ENCODE measurements around the gene LARP4B. TPM values are rescaled to one million over a fixed set of nuclear protein-coding genes. Genes with fewer than 3 reads are reported as not detected.

LARP4B gene
- total RNA-seq, 3 donors from 2014 or later: 97.5 to 155 (median 116) TPM

DNA sequence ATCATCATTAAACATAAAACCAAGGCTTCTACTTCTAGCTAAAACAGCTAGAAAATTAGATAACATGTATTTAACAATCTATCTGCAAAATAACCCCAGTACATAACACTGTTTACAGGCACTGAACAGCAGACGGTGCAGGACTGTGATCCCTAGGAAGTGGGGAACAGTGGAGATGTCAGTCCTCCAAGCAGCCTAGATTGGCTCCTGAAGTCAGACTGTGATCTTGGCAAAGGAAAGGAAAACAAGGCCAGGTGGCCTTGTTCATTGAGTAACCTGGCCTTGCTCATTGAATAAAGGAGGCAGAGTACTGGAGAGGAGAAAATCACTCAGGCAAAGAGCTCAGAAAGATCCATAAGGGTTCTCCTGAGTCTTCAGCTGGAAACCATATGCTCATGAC is 164.3 kb downstream of the LARP4B start:
- Histone ChIP-seq H3K36me3 (ENCODE audit: low read depth) (no peaks in the 10 kb centered on the region), H3K4me3 (no peak overlapping the region), H3K4me1 (ENCODE audit: low read depth) (no peaks in the 10 kb centered on the region), H3K9me3 (no peaks in the 10 kb centered on the region)
- DNase-seq: no peak
- intact Hi-C loops (cut with DNase I, micrococcal nuclease): no loop called here
- ATAC-seq: no peak
- TF ChIP-seq, protein P1, sequence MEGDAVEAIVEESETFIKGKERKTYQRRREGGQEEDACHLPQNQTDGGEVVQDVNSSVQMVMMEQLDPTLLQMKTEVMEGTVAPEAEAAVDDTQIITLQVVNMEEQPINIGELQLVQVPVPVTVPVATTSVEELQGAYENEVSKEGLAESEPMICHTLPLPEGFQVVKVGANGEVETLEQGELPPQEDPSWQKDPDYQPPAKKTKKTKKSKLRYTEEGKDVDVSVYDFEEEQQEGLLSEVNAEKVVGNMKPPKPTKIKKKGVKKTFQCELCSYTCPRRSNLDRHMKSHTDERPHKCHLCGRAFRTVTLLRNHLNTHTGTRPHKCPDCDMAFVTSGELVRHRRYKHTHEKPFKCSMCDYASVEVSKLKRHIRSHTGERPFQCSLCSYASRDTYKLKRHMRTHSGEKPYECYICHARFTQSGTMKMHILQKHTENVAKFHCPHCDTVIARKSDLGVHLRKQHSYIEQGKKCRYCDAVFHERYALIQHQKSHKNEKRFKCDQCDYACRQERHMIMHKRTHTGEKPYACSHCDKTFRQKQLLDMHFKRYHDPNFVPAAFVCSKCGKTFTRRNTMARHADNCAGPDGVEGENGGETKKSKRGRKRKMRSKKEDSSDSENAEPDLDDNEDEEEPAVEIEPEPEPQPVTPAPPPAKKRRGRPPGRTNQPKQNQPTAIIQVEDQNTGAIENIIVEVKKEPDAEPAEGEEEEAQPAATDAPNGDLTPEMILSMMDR (IDR thresholded peaks at IDR 0.05): no peak

DNA sequence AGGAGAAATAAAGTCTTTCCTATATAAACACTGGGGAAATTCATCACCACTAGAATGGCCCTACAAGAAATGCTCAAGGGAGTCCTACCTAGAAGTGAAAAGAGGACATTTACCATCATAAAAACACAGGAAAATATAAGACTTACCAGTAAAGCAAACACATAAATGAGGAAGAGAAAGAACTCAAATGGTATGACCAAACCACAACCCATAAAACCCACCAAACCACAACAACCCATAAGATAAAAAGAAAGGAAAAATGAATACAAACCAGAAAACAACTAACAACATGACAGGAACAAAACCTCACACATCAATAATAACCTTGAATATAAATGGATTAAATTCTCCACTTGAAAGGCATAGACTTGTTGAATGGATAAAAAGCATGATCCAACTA is 170.1 kb downstream of the LARP4B start:
- Histone ChIP-seq H3K4me3 (no peak overlapping the region), H3K9me3 (peaks cover 5% of the 10 kb centered on the region), H3K4me1 (ENCODE audit: low read depth) (no peaks in the 10 kb centered on the region), H3K36me3 (ENCODE audit: low read depth) (no peaks in the 10 kb centered on the region)
- intact Hi-C loops (cut with DNase I, micrococcal nuclease): no loop called here
- ATAC-seq: no peak
- DNase-seq: no peak
- TF ChIP-seq, protein P1 (IDR thresholded peaks at IDR 0.05): no peak

DNA sequence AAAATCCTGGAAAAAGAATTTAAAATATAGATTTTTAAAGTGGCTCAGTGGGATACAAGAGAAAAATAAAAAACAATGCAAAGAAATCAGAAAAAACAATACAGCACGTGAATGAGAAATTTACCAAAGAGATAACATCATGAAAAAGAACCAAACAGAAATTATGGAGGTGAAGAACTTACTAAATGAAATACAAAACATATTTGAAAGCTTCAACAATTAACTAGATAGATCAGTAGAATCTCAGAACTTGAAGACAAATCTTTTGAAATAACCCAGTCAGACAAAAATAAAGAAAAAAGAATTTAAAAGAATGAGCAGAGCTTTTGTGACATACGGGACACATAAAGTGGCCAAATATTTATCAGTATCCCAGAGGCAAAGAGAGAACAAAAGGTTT is 170.9 kb downstream of the LARP4B start:
- Histone ChIP-seq H3K36me3 (ENCODE audit: low read depth) (no peaks in the 10 kb centered on the region), H3K9me3 (peaks cover 5% of the 10 kb centered on the region), H3K4me3 (no peak overlapping the region), H3K4me1 (ENCODE audit: low read depth) (no peaks in the 10 kb centered on the region)
- TF ChIP-seq, protein P1 (IDR thresholded peaks at IDR 0.05): no peak
- ATAC-seq: no peak
- intact Hi-C loops (cut with DNase I, micrococcal nuclease): no loop called here
- no peak for DNase-seq

DNA sequence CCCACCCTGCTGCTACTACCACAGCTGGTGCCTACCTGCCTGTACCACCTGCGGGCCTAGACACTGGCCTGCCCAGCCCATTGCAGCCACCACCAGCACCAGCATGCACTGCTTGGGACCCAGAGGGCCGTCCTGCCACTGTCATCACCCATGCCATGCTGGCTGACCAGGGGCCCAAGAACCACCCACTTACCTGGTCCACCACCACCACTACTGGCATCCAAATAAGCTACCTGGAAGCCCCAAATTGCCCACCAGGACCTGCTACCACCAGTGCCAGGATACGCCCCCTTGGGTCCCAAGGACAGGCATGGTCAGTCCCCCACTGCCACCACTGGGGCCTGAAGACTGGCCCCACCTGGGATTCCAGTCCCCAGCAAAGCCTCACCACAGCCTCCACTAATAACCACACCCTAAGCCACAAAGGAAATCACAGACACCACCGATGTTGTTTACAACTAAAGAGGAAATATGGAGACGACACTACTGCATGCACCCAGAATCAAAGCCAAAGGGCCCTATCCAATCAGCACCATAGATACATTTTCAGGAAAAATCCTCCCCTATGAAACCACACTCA is 171.5 kb downstream of the LARP4B start:
- no peaks in the 10 kb centered on the region for H3K36me3 ChIP-seq (ENCODE audit: low read depth)
- TF ChIP-seq, protein P1 (IDR thresholded peaks at IDR 0.05): no peak
- DNase-seq (no peak), ATAC-seq (no peak)
- intact Hi-C loops (cut with DNase I, micrococcal nuclease): no loop called here
- no peaks in the 10 kb centered on the region for H3K4me1 ChIP-seq (ENCODE audit: low read depth)
- H3K4me3 ChIP-seq: no peak overlapping the region
- peaks cover 5% of the 10 kb centered on the region for H3K9me3 ChIP-seq

Other genes with a start within 250 kb of the LARP4B start
- 10 to 100 TPM in 1 of 3 donors, 1 to 10 TPM in 2; 8.0 to 72.0 (median 8.5) TPM for gene DIP2C, start 242.0 kb downstream of the LARP4B start, total RNA-seq
- 10 to 100 TPM; 19.2 to 27.8 (median 26.6) TPM for gene GTPBP4, start 56.7 kb upstream of the LARP4B start, total RNA-seq
- gene IDI2, start 94.2 kb upstream of the LARP4B start, total RNA-seq: not detected
- gene IDI1, start 117.4 kb upstream of the LARP4B start, total RNA-seq: 10 to 100 TPM; 37.7 to 71.2 (median 65.8) TPM
- gene WDR37, start 124.7 kb upstream of the LARP4B start, total RNA-seq: 10 to 100 TPM; 18.3 to 24.1 (median 20.8) TPM